Thyroid gland (tissue), 4 donors: ENCODE measurements around the gene TYMP. TPM values are rescaled to one million over a fixed set of nuclear protein-coding genes. Genes with fewer than 3 reads are reported as not detected.

Experiments
- DNase-seq, 2 donors: peaks; one replicate each; pipeline ENCODE4 v3.0.0-alpha.2; 2019
- H3K27ac ChIP-seq, 3 donors: fragments of 200-600 bp; sonication (generic); 1 replicate in 2 of 3; 2 replicates in 1 of 3; pipeline ENCODE4 v1.5.1; 2016 to 2019; ENCODE audit warnings: mild to moderate bottlenecking in 1 of 3, moderate library complexity in 1 of 3
- H3K27me3 ChIP-seq: fragments of 200-600 bp; sonication (generic); one replicate; pipeline ENCODE4 v1.5.1; 2019
- H3K36me3 ChIP-seq, 2 donors: fragments of 200-600 bp; sonication (generic); one replicate each; pipeline ENCODE4 v1.5.1; 2016 to 2019
- H3K4me1 ChIP-seq, 2 donors: fragments of 200-600 bp; sonication (generic); one replicate each; pipeline ENCODE4 v1.5.1; 2017 to 2019
- H3K4me3 ChIP-seq, 3 donors: fragments of 200-600 bp; sonication (generic); replicated peaks in 1 of 3; 1 replicate in 2 of 3; 2 replicates in 1 of 3; pipeline ENCODE4 v1.5.1; 2016; ENCODE audit warnings: mild to moderate bottlenecking in 1 of 3
- H3K9me3 ChIP-seq: fragments of 200-600 bp; sonication (generic); one replicate; pipeline ENCODE4 v1.5.1; 2017
- POLR2A ChIP-seq, 2 donors: fragments of 450-650 bp; IDR thresholded peaks; one replicate each; pipeline ENCODE4 v1.6.1; 2017; ENCODE audit warnings: antibody characterized with exemption in 2 of 2, mild to moderate bottlenecking in 2 of 2, moderate library complexity in 1 of 2
- WGBS, 2 donors: methylation state at CpG; one replicate each; pipeline ENCODE4 v1.1.5; 2017; 5-methylcytosine and 5-hydroxymethylcytosine counted together
- intact Hi-C: fragments of 100-400 bp; cut with DNase I; formaldehyde crosslinking; loops from one replicate; pipeline ENCODE4 v1.15.1; 2023
- total RNA-seq, 4 donors: library from RNA; depleted of rRNA; stranded (reverse); fragments of >200 nt; gene quantifications; one replicate each; pipeline ENCODE4 v1.2.3, GENCODE V29; 2016
- TF ChIP-seq, protein P1 (sequence below), 6 experiments: fragments of 200-600 bp in 3 of 6; fragments of 450-650 bp in 3 of 6; sonication (generic) in 3 of 6; IDR thresholded peaks; one replicate each; pipeline ENCODE4 v1.5.1; 2016 to 2019; ENCODE audit warnings: antibody characterized with exemption in 6 of 6, mild to moderate bottlenecking in 2 of 6, inconsistent platforms in 1 of 6, moderate library complexity in 1 of 6

Gene TYMP
- total RNA-seq, 4 donors from 2014 or later = 28.0 to 61.0 (median 33.6) TPM

DNA sequence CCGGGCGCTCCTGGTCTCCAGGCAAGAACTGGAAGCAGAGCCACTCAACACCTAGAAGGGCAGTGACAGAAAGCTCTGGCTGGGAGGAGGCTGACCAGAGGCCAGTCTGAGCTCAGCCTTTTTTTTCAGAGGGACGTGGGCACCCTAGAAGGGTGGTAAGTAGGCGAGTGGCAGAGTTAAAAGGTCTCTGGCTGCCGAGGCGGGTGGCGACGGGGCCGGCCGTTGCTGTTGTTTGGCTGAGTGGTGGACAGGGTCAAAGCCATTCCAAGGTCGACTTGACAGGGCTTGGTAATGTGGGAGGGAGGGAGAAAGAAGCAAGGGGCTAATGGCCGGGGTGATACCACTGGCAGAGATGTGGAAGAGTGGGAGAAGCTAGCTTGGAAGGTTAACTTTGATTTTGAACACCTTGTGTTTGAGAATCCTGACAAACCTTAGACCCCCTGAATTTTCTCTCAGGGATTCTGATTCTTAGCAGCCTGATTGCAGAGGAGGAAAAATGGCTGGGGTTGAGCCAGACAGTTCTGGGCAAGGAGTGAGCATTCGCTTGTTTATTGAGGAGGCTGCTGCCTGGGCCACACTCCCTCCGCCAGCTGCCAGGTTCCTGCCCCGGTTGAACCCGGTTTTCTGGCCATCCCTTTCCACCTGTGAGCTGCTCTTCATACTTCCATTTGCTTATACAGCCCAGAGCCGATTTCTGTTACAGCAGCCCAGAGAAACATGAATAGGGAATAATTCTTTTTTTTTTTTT, 33.8 kb upstream of the TYMP start:
- no peak for TF ChIP-seq POLR2A (IDR thresholded peaks at IDR 0.05)
- TF ChIP-seq, protein P1, sequence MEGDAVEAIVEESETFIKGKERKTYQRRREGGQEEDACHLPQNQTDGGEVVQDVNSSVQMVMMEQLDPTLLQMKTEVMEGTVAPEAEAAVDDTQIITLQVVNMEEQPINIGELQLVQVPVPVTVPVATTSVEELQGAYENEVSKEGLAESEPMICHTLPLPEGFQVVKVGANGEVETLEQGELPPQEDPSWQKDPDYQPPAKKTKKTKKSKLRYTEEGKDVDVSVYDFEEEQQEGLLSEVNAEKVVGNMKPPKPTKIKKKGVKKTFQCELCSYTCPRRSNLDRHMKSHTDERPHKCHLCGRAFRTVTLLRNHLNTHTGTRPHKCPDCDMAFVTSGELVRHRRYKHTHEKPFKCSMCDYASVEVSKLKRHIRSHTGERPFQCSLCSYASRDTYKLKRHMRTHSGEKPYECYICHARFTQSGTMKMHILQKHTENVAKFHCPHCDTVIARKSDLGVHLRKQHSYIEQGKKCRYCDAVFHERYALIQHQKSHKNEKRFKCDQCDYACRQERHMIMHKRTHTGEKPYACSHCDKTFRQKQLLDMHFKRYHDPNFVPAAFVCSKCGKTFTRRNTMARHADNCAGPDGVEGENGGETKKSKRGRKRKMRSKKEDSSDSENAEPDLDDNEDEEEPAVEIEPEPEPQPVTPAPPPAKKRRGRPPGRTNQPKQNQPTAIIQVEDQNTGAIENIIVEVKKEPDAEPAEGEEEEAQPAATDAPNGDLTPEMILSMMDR (IDR thresholded peaks at IDR 0.05) = no peak
- peak; percentile 19 to 49 for DNase-seq
- Histone ChIP-seq H3K4me1 (peaks cover 11 to 12% of the 10 kb centered on the region in 2 donors), H3K9me3 (no peaks in the 10 kb centered on the region), H3K36me3 (peaks cover 0 to under 1% of the 10 kb centered on the region in 2 donors), H3K27ac (peak overlapping the region; percentile 52 to 82 (median 70)), H3K4me3 (peak overlapping the region in 2 of 3 donors; percentile 37 to 40), H3K27me3 (no peaks in the 10 kb centered on the region)
- intact Hi-C loops = no loop called here
- WGBS, 2 donors = 18 to 21% methylated on average over 17 of the region's 17 CpGs

DNA sequence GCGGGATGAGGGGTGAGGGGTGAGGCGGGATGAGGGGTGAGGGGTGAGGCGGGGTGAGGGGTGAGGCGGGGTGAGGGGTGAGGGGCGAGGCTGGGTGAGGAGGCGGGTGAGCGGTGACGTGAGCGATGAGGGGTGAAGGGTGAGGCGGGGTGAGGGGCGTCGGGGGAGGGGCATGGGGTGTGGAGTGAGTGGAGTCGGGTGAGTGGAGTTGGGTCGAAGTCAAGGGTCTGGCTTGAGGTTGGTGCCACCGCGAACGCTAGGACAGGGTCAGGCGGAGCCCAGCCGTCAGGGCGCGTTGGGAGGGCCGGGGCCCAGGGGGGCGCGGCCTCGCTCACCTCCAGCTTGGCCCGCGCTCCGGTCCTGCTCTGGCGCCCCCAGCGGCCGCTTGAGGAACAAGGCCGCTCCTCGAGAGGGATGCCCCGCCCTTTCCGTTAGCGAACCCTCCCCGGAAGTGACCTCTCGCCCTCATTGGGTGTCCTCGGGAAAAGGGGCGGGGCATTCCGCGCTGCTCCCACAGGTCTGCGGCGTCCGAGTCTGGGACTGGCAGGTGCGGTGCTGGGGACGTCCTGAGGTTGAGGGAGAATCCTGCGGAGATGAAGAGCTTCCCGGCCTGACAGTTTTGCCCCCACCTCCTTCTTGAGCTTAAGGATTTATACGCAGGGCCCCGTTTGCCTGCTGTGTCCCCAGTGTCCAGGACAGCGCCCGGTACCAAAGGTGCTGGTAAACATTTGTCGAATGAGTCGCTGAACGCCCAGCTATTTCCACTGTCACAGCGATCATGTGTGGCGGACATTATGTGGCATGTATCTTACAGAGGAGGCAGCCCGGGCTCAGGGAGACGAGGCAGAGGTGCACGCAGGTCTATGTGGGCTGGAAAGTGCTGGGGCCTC, 33.0 kb upstream of the TYMP start, which contains the start of gene SYCE3:
Gene SYCE3, minus strand, starts transcription at position 397 of the 890 bp plus-strand sequence. CDS start 6,514 bp downstream, outside the sequence.
- no peaks in the 10 kb centered on the region for H3K36me3 ChIP-seq
- peaks cover 11 to 12% of the 10 kb centered on the region in 2 donors for H3K4me1 ChIP-seq
- no peaks in the 10 kb centered on the region for H3K9me3 ChIP-seq
- peak within 1 kb of the TSS; percentile 52 to 82 (median 70) for H3K27ac ChIP-seq
- DNase-seq = peak; percentile 99
- TF ChIP-seq, protein P1 (IDR thresholded peaks at IDR 0.05) = peak; percentile 69 to 98 (median 96)
- peak; percentile 53 to 97 for TF ChIP-seq POLR2A (IDR thresholded peaks at IDR 0.05)
- intact Hi-C loops = no loop called here
- H3K27me3 ChIP-seq = no peaks in the 10 kb centered on the region
- 4 to 7% methylated on average over 40 to 55 of the region's 61 CpGs for WGBS, 2 donors
- peak within 1 kb of the TSS in 2 of 3 donors; percentile 37 to 40 for H3K4me3 ChIP-seq

DNA sequence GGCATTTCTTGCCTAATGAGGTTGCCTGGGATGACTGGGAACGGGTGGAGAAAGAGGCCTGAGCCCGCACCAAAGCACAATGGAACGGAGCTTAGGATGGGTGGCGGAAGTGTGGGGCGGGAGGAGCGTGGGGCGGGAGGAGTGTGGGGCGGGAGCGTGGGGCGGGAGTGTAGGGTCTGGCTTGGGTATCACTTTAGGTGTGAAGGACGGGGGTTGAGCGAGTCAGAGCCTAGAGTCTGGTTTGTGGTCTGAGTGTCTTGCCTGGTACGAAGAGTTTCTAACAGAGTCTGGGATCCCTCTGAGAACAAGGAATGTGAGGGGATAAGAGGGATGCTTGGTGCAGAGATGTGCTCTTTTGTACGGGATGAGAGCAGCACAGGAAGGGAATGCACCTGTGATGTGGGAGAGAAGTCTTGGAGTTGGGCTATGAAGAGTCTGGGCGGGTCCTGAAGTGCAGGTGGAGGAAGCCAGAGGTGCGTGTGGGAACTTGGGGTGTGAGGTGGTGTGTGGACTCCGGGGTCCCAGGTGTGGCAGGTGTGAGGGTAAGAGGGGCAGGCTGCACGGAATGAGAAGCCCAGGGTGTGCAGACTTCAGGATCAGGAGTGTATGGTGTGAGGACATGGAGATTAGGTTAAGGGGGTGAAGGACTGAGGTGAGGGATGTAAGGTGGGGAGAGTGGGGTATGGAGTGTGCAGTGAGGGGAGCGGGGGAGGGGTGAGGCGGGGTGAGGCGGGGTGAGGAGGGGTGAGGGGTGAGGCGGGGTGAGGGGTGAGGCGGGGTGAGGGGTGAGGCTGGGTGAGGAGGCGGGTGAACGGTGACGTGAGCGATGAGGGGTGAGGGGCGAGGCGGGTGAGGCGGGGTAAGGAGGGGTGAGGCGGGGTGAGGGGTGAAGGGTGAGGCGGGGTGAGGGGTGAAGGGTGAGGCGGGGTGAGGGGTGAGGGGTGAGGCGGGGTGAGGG, 31.9 kb upstream of the TYMP start:
- H3K9me3 ChIP-seq = no peaks in the 10 kb centered on the region
- 80 to 85% methylated on average over 22 to 31 of the region's 34 CpGs for WGBS, 2 donors
- TF ChIP-seq POLR2A (IDR thresholded peaks at IDR 0.05) = no peak
- TF ChIP-seq, protein P1 (IDR thresholded peaks at IDR 0.05) = no peak
- H3K4me3 ChIP-seq = no peak overlapping the region
- H3K27me3 ChIP-seq = no peaks in the 10 kb centered on the region
- no peak for DNase-seq
- no peaks in the 10 kb centered on the region for H3K36me3 ChIP-seq
- intact Hi-C loops = no loop called here
- H3K27ac ChIP-seq = no peak overlapping the region
- peaks cover 11 to 12% of the 10 kb centered on the region in 2 donors for H3K4me1 ChIP-seq

DNA sequence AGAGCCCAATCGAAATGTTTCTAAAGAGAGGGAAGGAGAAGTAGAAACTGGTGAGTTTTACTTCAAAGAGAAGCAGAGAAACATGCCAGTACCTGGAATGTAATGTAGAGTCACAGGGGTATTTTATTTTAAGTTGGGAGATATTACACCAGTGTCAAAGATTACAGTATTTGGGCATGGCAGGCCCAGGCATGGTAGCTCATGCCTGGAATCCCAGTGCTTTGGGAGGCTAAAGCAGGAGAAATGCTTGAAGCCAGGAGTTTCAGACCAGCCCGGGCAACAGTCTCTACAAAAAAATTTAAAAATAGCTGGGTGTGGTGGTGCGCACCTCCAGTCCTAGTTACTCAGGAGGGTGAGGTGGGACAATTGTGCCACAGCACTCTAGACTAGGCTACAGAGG, 30.2 kb upstream of the TYMP start:
- WGBS, 2 donors = 84 to 89% methylated on average over 3 of the region's 3 CpGs
- H3K4me3 ChIP-seq = no peak overlapping the region
- intact Hi-C loops = no loop called here

More for the DNA sequence above, 30.2 kb upstream of the TYMP start:
- no peak for TF ChIP-seq POLR2A (IDR thresholded peaks at IDR 0.05)
- TF ChIP-seq, protein P1 (IDR thresholded peaks at IDR 0.05) = no peak
- H3K27me3 ChIP-seq = no peaks in the 10 kb centered on the region
- no peaks in the 10 kb centered on the region for H3K36me3 ChIP-seq
- peaks cover 11 to 12% of the 10 kb centered on the region in 2 donors for H3K4me1 ChIP-seq
- no peak for DNase-seq
- no peaks in the 10 kb centered on the region for H3K9me3 ChIP-seq
- H3K27ac ChIP-seq = no peak overlapping the region
